Bronchial epithelial cell (primary cell): ENCODE data around the gene TRPV4. TPM values are rescaled to one million over a fixed set of nuclear protein-coding genes. Genes with fewer than 3 reads are reported as not detected.

Experiments
- DNase-seq: peaks from one replicate; pipeline ENCODE4 v3.0.0-alpha.2; 2010; ENCODE audit warnings: low read depth
- FAIRE-seq: peaks from 2 replicates; lab custom pipeline; 2011; peaks lifted over from hg19 to GRCh38; lab: Jason Lieb, UNC
- H3K27me3 ChIP-seq: 2 replicates; pipeline ENCODE4 v1.5.1; 2011; ENCODE audit warnings: low read length; ENCODE audit not compliant: control insufficient read depth, insufficient read depth
- H3K36me3 ChIP-seq: 2 replicates; pipeline ENCODE4 v1.5.1; 2011; ENCODE audit warnings: low read length; ENCODE audit not compliant: control insufficient read depth, insufficient read depth
- H3K4me3 ChIP-seq: 2 replicates; pipeline ENCODE4 v1.5.1; 2011; ENCODE audit warnings: mild to moderate bottlenecking, low read depth, low read length, control low read depth
- total RNA-seq: library from RNA; depleted of rRNA; stranded (reverse); fragments of >200 nt; gene quantifications from 2 replicates; pipeline ENCODE4 v1.2.1, GENCODE V29; 2014
- TF ChIP-seq, protein P1 (sequence below): IDR thresholded peaks from 2 replicates; pipeline ENCODE4 v1.5.1; 2011; ENCODE audit warnings: mild to moderate bottlenecking, moderate library complexity, low read length, control low read depth, inconsistent platforms; ENCODE audit not compliant: insufficient read depth, severe bottlenecking

Gene TRPV4
- total RNA-seq, 1 donor from 2014 or later = 0.53 TPM

DNA sequence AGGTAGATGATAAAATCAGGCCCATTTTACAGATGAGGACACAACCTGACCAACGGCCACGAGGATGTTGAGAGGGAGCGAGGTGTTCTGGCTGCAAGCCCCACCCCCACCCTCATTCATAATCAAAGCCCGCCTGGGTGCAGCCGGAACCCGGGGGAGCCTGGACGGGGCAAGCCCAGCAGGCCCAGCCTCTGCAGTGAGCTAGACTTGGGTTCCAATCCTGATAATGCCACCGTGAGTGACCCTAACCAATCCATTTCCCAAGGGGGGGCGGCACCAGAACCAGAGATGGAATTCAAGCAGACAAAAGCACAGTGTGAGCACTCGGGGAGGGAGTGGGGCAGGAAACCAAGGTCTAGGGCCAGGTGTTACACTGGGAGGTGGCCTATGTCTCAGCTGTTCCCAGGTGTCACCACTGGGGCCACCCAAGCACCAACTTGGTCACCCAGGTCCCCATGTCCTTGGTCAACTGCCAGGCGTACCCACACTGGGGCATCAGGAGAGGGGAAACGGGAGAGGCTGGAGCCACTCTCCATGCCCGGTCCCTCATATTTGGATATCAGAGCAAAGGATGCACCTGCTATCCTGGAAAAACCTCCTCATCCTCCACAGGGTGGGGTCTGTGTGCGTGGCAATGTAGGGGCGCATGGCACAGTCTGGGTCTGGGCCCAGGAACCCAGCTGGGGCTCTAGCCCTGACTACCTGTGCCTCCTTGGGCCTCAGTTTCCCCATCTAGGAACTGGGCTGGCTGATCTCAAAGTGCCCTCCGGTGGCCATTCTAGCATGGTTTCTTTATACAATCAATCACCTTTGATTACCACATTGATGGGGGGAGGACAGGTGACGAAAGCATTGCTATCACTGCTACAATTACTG lies 61.2 kb downstream of the TRPV4 start:
- TF ChIP-seq, protein P1, sequence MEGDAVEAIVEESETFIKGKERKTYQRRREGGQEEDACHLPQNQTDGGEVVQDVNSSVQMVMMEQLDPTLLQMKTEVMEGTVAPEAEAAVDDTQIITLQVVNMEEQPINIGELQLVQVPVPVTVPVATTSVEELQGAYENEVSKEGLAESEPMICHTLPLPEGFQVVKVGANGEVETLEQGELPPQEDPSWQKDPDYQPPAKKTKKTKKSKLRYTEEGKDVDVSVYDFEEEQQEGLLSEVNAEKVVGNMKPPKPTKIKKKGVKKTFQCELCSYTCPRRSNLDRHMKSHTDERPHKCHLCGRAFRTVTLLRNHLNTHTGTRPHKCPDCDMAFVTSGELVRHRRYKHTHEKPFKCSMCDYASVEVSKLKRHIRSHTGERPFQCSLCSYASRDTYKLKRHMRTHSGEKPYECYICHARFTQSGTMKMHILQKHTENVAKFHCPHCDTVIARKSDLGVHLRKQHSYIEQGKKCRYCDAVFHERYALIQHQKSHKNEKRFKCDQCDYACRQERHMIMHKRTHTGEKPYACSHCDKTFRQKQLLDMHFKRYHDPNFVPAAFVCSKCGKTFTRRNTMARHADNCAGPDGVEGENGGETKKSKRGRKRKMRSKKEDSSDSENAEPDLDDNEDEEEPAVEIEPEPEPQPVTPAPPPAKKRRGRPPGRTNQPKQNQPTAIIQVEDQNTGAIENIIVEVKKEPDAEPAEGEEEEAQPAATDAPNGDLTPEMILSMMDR = no peak
- Histone ChIP-seq H3K36me3 (no peaks in the 10 kb centered on the region), H3K27me3 (peaks cover 3% of the 10 kb centered on the region), H3K4me3 (no peak overlapping the region)
- no peak for FAIRE-seq
- no peak for DNase-seq

DNA sequence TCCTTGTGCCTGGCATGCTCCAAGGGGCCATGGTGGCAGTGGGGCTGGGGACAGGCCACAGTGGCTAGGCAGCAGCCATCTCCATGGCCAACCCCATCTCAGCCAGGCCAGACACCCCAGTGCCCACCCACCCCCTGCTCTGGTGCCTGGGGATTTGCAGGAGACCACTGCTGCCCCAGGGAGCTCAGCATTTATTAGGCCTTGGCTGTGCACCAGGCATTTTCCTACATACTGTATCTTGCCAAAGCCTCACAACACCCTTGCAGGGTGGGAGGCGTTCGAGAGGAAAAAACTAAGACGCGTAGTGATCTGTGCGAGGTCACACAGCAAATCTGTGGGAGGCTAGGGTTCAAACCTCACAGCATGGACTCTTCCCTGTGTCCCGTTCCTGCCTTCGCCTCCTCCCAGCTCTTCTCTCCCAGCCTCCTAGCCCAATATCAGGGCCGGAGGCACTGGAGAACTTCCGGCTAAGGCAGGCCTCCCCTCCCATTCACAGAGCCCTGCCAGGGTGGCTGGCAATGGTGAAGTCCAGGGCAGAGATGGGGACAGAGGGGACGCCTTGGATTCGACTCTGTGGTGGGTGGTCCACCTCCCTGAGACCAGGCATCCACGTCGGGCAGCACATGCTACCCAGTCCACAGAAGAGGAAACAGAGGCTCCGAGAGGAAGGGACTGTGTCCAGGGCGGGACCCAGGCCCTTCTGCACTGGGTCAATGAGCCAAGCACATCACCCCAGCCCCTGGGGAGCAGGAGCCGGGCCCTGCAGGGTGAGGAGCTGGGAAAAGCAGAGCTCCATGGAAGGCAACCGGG lies 62.1 kb downstream of the TRPV4 start:
- Histone ChIP-seq H3K27me3 (peaks cover 5% of the 10 kb centered on the region), H3K36me3 (no peaks in the 10 kb centered on the region), H3K4me3 (no peak overlapping the region)
- FAIRE-seq (no peak), DNase-seq (no peak)
- TF ChIP-seq, protein P1 = no peak

DNA sequence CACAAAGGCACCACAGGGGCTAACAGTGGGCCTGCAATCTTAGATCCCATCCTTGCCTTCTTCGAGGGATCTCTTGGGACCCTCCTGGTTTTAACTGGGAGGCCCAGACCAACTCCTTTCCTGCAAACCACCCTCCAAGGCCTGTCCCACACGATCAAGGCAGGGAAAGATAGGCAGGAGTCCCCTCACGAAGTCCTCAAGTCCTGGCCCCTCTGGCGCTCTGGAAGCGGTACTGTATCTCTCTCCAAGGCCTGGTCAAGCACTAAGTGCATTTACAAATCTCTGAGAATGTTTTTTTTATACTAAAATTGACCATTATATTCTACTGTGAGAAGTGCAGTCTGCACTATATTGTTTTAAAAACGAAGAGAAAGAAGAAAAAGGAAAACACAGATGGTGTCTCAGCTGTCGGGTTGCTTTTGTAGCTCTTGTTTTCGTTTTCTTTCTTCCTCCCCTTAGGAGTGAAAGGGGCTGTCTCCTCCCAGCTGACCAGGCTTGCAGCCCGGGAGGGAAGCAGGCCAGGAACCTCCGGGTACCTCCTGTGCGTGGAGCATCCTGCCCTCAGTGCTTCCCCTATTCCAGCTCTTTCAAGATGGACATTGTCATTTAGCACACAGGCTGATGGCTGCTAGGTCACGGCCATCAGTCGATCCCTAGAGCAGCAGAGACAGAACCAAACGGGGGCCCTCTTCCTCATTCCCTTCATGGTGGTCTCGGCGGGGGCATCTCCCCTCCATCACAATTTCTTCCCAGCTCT lies 62.9 kb downstream of the TRPV4 start:
- TF ChIP-seq, protein P1 = no peak
- FAIRE-seq (no peak), DNase-seq (no peak)
- Histone ChIP-seq H3K27me3 (peaks cover 5% of the 10 kb centered on the region), H3K36me3 (no peaks in the 10 kb centered on the region), H3K4me3 (no peak overlapping the region)

DNA sequence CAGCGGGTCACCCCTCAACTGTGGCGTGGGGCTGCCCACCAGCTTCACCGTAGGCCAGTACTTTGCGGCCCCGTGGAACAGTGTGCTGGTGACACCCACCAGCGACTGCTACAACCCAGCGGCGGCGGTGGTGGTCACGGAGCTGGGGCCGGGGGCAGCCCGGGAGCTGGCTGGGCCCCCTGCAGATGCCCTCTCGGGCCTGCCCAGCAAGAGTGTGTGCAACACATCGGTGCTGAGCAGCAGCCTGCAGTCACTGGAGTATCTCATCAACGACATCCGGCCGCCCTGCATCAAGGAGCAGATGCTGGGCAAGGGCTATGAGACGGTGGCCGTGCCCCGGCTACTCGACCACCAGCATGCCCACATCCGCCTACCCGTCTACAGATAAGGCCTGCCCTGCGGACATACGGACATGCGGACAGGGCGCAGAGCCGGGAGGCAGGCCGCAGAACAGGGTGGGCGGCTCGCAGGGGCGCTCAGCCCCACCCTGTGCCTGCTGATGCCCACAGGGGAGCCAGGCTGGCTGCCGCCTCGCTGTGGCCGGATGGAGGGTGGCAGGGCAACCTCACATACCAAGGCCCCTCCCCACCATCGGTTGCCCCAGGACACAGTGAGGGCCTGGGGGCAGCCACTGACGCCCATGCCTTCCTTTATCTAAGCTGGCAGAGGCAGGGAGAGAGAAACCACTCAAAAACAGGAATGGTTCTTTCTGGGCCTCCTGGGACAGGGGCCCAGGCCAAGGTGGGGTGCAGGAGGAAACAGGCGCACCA lies 64.1 kb downstream of the TRPV4 start:
- FAIRE-seq (no peak), DNase-seq (no peak)
- TF ChIP-seq, protein P1 = no peak
- no peak overlapping the region for H3K4me3 ChIP-seq
- H3K36me3 ChIP-seq = no peaks in the 10 kb centered on the region
- peaks cover 5% of the 10 kb centered on the region for H3K27me3 ChIP-seq
